HUES64 (cell line): ENCODE measurements around the gene FAAH.
A peak's percentile ranks its signal among the peaks of the same experiment; 100 is the strongest.

Source experiments
- H3K27ac ChIP-seq: 2 replicates; pipeline ENCODE4 v1.7.0; 2013; ENCODE audit warnings: low read depth, low read length, inconsistent platforms
- H3K27me3 ChIP-seq: 2 replicates; pipeline ENCODE4 v1.6.1; 2013; ENCODE audit warnings: mild to moderate bottlenecking, low read length; ENCODE audit not compliant: insufficient read depth
- H3K36me3 ChIP-seq: 2 replicates; pipeline ENCODE4 v1.6.1; 2013; ENCODE audit warnings: mild to moderate bottlenecking, low read length; ENCODE audit not compliant: insufficient read depth
- H3K4me1 ChIP-seq: 2 replicates; pipeline ENCODE4 v1.6.1; 2013; ENCODE audit warnings: mild to moderate bottlenecking, low read length, moderate library complexity; ENCODE audit not compliant: insufficient read depth
- H3K4me3 ChIP-seq: 2 replicates; pipeline ENCODE4 v1.5.1; 2013; ENCODE audit warnings: mild to moderate bottlenecking, low read length, moderate library complexity
- H3K9ac ChIP-seq: 2 replicates; pipeline ENCODE4 v1.6.1; 2013; ENCODE audit warnings: mild to moderate bottlenecking, low read depth, low read length
- H3K9me3 ChIP-seq: 2 replicates; pipeline ENCODE4 v1.6.1; 2013; ENCODE audit warnings: low read depth, low read length; ENCODE audit not compliant: insufficient read depth
- WGBS: fragments of 150-250, 120-280 bp; methylation state at CpG from one replicate; pipeline ENCODE4 v1.1.7; 2013; ENCODE audit warnings: missing lambda C conversion rate; 5-methylcytosine and 5-hydroxymethylcytosine counted together

FAAH gene

GRCh38 chr1:46452931-46453325, 58.8 kb downstream of the FAAH start:
- H3K9me3 ChIP-seq: no peaks in the 10 kb centered on the region
- H3K4me1 ChIP-seq: peaks cover 9% of the 10 kb centered on the region
- WGBS: 34% methylated on average over 15 of the region's 15 CpGs
- H3K36me3 ChIP-seq: no peaks in the 10 kb centered on the region
- H3K27ac ChIP-seq: no peak overlapping the region
- no peak overlapping the region for H3K9ac ChIP-seq
- H3K4me3 ChIP-seq: peak overlapping the region; percentile 10; the same call in 1 of the 2 replicates
- peaks cover 98% of the 10 kb centered on the region for H3K27me3 ChIP-seq

DNA sequence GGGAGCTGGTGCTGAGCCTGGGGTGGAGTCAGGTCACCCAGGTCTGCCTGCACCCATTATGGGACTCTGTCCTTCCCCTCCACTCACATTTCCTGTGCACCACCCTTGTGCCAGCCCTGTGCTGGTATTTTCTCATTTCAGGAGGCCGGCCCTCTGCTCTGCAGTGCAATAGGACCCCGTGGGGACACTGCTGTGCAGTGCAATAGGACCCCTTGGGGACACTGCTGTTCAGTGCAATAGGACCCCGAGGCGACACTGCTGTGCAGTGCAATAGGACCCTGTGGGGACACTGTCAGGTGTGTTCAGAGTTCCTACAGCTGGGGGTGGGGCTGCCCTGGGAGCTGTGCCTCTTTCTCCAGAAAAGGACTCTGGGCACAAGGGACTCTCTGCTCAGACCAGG, 59.3 kb downstream of the FAAH start:
- Histone ChIP-seq H3K9me3 (no peaks in the 10 kb centered on the region), H3K4me1 (peaks cover 9% of the 10 kb centered on the region; the same call in 1 of the 2 replicates), H3K4me3 (no peak overlapping the region), H3K27me3 (peaks cover 98% of the 10 kb centered on the region), H3K36me3 (no peaks in the 10 kb centered on the region), H3K27ac (no peak overlapping the region), H3K9ac (no peak overlapping the region)
- WGBS: 77% methylated on average over 4 of the region's 4 CpGs

GRCh38 chr1:46455951-46456350, 61.8 kb downstream of the FAAH start:
- Histone ChIP-seq H3K36me3 (no peaks in the 10 kb centered on the region), H3K9me3 (no peaks in the 10 kb centered on the region), H3K27me3 (peaks cover 98% of the 10 kb centered on the region), H3K4me3 (no peak overlapping the region), H3K9ac (no peak overlapping the region), H3K4me1 (peaks cover 9% of the 10 kb centered on the region), H3K27ac (no peak overlapping the region)
- WGBS: 94% methylated on average over 26 of the region's 27 CpGs

- 92% methylated on average over 5 of the region's 5 CpGs for WGBS
- Histone ChIP-seq H3K9me3 (no peaks in the 10 kb centered on the region), H3K4me3 (no peak overlapping the region), H3K27me3 (peaks cover 98% of the 10 kb centered on the region), H3K27ac (no peak overlapping the region), H3K9ac (no peak overlapping the region), H3K4me1 (peaks cover 14% of the 10 kb centered on the region), H3K36me3 (no peaks in the 10 kb centered on the region)
Measured at GRCh38 chr1:46456411-46456963, 62.4 kb downstream of the FAAH start.

GRCh38 chr1:46457178-46457577, 63.1 kb downstream of the FAAH start:
- peaks cover 20% of the 10 kb centered on the region for H3K4me1 ChIP-seq
- no peaks in the 10 kb centered on the region for H3K9me3 ChIP-seq
- WGBS: 87% methylated on average over 6 of the region's 6 CpGs
- peaks cover 98% of the 10 kb centered on the region for H3K27me3 ChIP-seq
- H3K27ac ChIP-seq: no peak overlapping the region
- H3K9ac ChIP-seq: no peak overlapping the region
- no peaks in the 10 kb centered on the region for H3K36me3 ChIP-seq
- no peak overlapping the region for H3K4me3 ChIP-seq

- WGBS: 82% methylated on average over 4 of the region's 4 CpGs
- no peaks in the 10 kb centered on the region for H3K9me3 ChIP-seq
- peaks cover 98% of the 10 kb centered on the region for H3K27me3 ChIP-seq
- H3K4me1 ChIP-seq: peaks cover 18% of the 10 kb centered on the region
- no peak overlapping the region for H3K27ac ChIP-seq
- H3K9ac ChIP-seq: no peak overlapping the region
- no peaks in the 10 kb centered on the region for H3K36me3 ChIP-seq
- no peak overlapping the region for H3K4me3 ChIP-seq
Measured at GRCh38 chr1:46458190-46458589, 64.1 kb downstream of the FAAH start.

DNA sequence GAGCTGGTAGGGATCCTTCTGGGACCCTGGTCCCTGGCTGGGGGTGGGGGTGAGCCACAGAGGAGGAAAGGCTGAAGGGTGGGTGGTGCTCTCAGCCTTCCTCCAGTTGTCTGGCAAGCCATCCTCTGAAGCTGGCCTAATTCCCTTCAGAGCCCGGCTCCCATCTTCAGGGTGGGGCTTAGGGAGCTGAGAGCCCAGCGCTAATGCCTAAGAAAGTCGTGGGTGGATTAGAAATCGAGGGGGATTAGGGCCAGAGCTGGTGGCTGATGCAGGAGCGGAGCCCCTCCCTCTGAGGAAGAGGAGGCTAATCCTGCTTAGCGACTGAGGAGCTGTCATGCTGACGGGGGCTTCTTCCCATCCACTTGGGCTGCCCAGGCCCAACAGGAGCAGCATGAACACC, 64.7 kb downstream of the FAAH start:
- H3K36me3 ChIP-seq: no peaks in the 10 kb centered on the region
- H3K4me3 ChIP-seq: no peak overlapping the region
- no peak overlapping the region for H3K27ac ChIP-seq
- H3K4me1 ChIP-seq: peaks cover 18% of the 10 kb centered on the region
- 78% methylated on average over 7 of the region's 7 CpGs for WGBS
- no peak overlapping the region for H3K9ac ChIP-seq
- H3K27me3 ChIP-seq: peaks cover 98% of the 10 kb centered on the region
- no peaks in the 10 kb centered on the region for H3K9me3 ChIP-seq

- Histone ChIP-seq H3K9ac (no peak overlapping the region), H3K9me3 (no peaks in the 10 kb centered on the region), H3K4me1 (peaks cover 22% of the 10 kb centered on the region), H3K27me3 (peaks cover 98% of the 10 kb centered on the region), H3K4me3 (no peak overlapping the region), H3K36me3 (no peaks in the 10 kb centered on the region), H3K27ac (no peak overlapping the region)
- 91% methylated on average over 8 of the region's 8 CpGs for WGBS
Measured at GRCh38 chr1:46459315-46459714, 65.2 kb downstream of the FAAH start.

GRCh38 chr1:46461017-46461808, 67.1 kb downstream of the FAAH start:
- 71% methylated on average over 11 of the region's 11 CpGs for WGBS

GRCh38 chr1:46461809-46462448, 67.8 kb downstream of the FAAH start:
- 32% methylated on average over 5 of the region's 5 CpGs for WGBS
- no peaks in the 10 kb centered on the region for H3K36me3 ChIP-seq
- H3K27ac ChIP-seq: no peak overlapping the region
- H3K9me3 ChIP-seq: no peaks in the 10 kb centered on the region
- peaks cover 34% of the 10 kb centered on the region for H3K4me1 ChIP-seq
- peaks cover 99% of the 10 kb centered on the region for H3K27me3 ChIP-seq
- no peak overlapping the region for H3K9ac ChIP-seq
- H3K4me3 ChIP-seq: no peak overlapping the region

More at GRCh38 chr1:46461017-46461808, 67.1 kb downstream of the FAAH start:
- Histone ChIP-seq H3K9me3 (no peaks in the 10 kb centered on the region), H3K27me3 (peaks cover 100% of the 10 kb centered on the region), H3K4me1 (peaks cover 33% of the 10 kb centered on the region), H3K27ac (no peak overlapping the region), H3K4me3 (no peak overlapping the region), H3K36me3 (no peaks in the 10 kb centered on the region), H3K9ac (no peak overlapping the region)
